Measurements from ENCODE around the gene NAT10. TPM values are rescaled to one million over a fixed set of nuclear protein-coding genes. Genes with fewer than 3 reads are reported as not detected.
A peak's percentile ranks its signal among the peaks of the same experiment; 100 is the strongest.
"Not testable (repeated sequence)": the region's sequence is repeated elsewhere in the genome, so short reads cannot be mapped to it uniquely, and the experiment has no call there.

The NAT10 gene
- total and polyA plus RNA-seq, 2 experiments from 2014 or later, result 19.4 to 23.6 TPM

DNA sequence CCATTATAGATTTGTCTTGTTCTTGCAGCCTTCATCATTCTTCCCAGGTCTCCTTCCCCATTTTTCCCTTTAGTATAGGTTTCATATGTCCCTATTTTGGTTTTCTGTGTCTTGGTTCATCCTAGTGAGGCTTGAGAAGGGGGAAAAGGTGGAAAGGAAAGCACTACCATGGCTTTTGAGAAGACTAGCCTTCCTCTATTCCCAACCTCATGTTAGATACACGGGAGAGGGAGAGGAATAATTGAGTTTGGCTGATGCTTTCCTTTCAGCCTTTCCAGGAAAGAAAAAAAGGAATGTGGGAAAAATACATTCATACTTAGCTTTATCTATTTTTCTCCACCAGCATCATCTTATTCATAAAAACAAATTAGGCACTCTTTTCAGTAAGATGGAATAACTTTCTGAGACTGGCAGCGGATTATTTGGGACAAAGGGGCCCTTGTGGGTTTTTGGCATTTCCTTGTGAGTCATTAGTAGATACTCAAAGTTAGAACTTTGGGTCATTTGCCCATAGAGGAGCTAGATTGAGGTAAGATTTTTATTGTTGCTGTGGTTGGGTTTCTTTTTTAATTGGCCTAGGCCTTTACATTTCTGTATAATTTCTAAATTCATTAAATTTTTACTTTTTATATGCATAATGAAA, 30.1 kb upstream of the NAT10 start:
- peak in 1 of 2 donors; percentile 72 for DNase-seq (ENCODE audit: low read depth in 1 of 2, low spot score in 1 of 2)
- no peak overlapping the region for H3K4me3 ChIP-seq
- H3K9me3 ChIP-seq (ENCODE audit: low read depth), result no peaks in the 10 kb centered on the region
- peaks cover 78% of the 10 kb centered on the region for H3K36me3 ChIP-seq
- no peak overlapping the region for H3K27ac ChIP-seq
- TF ChIP-seq, protein P1, sequence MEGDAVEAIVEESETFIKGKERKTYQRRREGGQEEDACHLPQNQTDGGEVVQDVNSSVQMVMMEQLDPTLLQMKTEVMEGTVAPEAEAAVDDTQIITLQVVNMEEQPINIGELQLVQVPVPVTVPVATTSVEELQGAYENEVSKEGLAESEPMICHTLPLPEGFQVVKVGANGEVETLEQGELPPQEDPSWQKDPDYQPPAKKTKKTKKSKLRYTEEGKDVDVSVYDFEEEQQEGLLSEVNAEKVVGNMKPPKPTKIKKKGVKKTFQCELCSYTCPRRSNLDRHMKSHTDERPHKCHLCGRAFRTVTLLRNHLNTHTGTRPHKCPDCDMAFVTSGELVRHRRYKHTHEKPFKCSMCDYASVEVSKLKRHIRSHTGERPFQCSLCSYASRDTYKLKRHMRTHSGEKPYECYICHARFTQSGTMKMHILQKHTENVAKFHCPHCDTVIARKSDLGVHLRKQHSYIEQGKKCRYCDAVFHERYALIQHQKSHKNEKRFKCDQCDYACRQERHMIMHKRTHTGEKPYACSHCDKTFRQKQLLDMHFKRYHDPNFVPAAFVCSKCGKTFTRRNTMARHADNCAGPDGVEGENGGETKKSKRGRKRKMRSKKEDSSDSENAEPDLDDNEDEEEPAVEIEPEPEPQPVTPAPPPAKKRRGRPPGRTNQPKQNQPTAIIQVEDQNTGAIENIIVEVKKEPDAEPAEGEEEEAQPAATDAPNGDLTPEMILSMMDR (IDR thresholded peaks at IDR 0.05; ENCODE audit: low read depth, low read length), result no peak
- no peaks in the 10 kb centered on the region for H3K4me1 ChIP-seq (ENCODE audit: low read depth)
- H3K27me3 ChIP-seq, result no peaks in the 10 kb centered on the region

DNA sequence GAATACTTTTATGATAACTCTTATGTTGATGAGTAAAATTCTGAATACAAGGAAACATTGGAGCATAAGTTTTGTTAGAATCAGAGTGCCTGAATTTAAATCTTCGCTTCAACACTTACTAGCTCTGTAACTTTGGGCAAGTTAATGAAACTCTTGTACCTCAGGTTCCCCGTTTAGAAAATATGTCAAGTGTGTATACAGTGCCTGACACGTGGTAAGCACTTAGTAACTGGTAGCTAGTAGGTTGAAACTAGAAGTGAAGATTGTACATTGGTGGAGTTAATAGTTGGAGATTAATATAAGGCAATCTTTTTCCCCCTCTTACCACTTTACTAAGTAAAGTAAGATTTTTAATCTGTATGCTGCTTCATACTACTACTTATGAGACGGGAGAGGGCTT, 24.8 kb upstream of the NAT10 start:
- Histone ChIP-seq H3K27ac (no peak overlapping the region), H3K4me3 (no peak overlapping the region), H3K4me1 (ENCODE audit: low read depth) (no peaks in the 10 kb centered on the region), H3K36me3 (peaks cover 94% of the 10 kb centered on the region), H3K9me3 (ENCODE audit: low read depth) (no peaks in the 10 kb centered on the region), H3K27me3 (no peaks in the 10 kb centered on the region)
- TF ChIP-seq, protein P1 (IDR thresholded peaks at IDR 0.05; ENCODE audit: low read depth, low read length), result no peak
- DNase-seq (ENCODE audit: low read depth in 1 of 2, low spot score in 1 of 2), result no peak

DNA sequence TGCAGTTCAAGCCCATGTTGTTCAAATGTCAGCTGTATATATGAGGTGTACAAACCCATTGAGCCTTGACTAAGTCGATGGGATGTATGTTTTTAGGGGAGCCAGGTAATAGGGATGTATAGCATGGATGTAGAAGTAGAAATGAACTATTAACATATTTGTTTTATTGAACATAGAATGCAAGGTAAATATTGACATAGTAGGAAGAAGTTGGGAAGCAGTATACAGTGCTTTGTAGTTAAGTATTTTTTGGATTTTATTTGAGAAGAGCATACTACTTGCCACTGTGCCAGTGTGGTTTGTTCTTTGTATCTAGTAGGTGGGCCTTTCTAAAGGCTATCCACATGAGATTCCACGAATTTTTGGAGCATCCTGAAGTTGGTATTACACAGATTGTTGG, 20.8 kb upstream of the NAT10 start:
- Histone ChIP-seq H3K27ac (no peak overlapping the region), H3K4me1 (ENCODE audit: low read depth) (no peaks in the 10 kb centered on the region), H3K9me3 (ENCODE audit: low read depth) (no peaks in the 10 kb centered on the region), H3K4me3 (no peak overlapping the region), H3K27me3 (no peaks in the 10 kb centered on the region), H3K36me3 (peaks cover 91% of the 10 kb centered on the region)
- DNase-seq (ENCODE audit: low read depth in 1 of 2, low spot score in 1 of 2), result no peak
- TF ChIP-seq, protein P1 (IDR thresholded peaks at IDR 0.05; ENCODE audit: low read depth, low read length), result no peak

DNA sequence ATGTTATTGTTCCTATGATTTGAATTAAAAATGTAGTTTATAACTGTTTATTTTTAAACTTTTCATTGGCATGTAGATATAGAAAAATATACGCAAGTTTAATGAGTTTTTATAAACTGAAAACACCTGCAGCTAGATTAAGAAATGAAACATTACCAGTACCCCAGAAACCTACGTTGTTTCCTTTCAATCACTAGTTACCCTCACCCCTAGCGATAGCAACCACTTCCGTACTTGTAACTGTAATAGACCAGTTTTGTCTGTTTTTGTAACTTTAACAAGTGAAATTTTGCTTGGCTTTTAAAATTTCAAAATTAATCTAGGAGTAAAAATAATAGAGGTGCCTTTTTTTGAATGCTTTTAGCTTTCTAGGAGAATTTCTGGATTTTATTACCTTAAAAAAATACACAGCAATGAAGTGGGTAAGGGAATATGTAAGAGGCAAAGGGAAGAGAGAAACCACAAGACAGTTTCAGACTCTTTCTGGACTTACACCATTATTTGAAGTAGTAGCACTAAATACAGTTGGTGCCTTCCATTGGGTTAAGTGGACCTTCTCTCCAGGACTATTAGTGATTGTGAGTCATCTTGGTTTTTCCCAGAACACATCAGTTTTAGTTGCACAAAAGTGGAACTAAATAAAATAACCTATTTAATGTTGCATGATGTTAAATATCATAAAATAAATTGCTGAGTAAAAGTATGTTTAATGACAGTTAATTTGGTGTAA, 18.7 kb upstream of the NAT10 start:
- H3K4me3 ChIP-seq, result no peak overlapping the region
- no peak for DNase-seq (ENCODE audit: low read depth in 1 of 2, low spot score in 1 of 2)
- H3K27me3 ChIP-seq, result no peaks in the 10 kb centered on the region
- peaks cover 94% of the 10 kb centered on the region for H3K36me3 ChIP-seq
- TF ChIP-seq, protein P1 (IDR thresholded peaks at IDR 0.05; ENCODE audit: low read depth, low read length), result no peak
- H3K9me3 ChIP-seq (ENCODE audit: low read depth), result no peaks in the 10 kb centered on the region
- H3K27ac ChIP-seq, result no peak overlapping the region
- H3K4me1 ChIP-seq (ENCODE audit: low read depth), result no peaks in the 10 kb centered on the region

DNA sequence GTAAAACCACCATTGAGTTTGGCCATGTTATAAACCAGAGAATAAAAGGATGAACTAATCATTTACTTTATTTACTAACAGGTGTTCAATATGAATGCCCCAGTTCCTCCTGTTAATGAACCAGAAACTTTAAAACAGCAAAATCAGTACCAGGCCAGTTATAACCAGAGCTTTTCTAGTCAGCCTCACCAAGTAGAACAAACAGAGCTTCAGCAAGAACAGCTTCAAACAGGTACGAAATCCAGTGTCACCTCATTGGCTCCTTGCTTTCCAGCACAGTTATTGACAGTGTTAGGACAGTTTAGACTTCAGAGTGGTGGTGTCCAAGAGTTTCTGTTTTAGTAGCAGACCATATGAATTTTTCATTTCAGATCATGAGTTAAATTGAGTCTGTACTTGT, 13.6 kb upstream of the NAT10 start:
- H3K27ac ChIP-seq, result peak overlapping the region; percentile 6
- H3K4me1 ChIP-seq (ENCODE audit: low read depth), result no peaks in the 10 kb centered on the region
- H3K36me3 ChIP-seq, result peaks cover 92% of the 10 kb centered on the region
- H3K9me3 ChIP-seq (ENCODE audit: low read depth), result no peaks in the 10 kb centered on the region
- no peak for DNase-seq (ENCODE audit: low read depth in 1 of 2, low spot score in 1 of 2)
- no peak overlapping the region for H3K4me3 ChIP-seq
- H3K27me3 ChIP-seq, result no peaks in the 10 kb centered on the region
- TF ChIP-seq, protein P1 (IDR thresholded peaks at IDR 0.05; ENCODE audit: low read depth, low read length), result no peak

DNA sequence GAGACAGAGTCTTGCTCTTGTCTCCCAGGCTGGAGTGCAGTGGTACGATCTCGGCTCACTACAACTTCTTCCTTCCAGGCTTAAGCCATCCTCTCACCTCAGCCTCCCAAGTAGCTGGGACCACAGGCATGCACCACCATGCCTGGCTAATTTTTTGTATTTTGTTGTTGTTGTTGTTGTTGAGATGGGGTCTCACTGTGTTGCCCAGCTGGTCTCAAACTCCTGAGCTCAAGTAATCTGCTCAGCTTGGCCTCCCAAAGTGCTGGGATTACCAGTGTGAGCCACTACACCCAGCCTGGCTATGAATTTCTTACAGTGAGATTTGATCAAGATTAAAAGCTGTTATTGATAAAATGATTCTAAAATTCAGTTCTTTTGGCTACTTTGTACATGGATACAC, 10.5 kb upstream of the NAT10 start:
- not testable (repeated sequence) for H3K27ac ChIP-seq; H3K4me1 ChIP-seq (ENCODE audit: low read depth); DNase-seq (ENCODE audit: low read depth in 1 of 2, low spot score in 1 of 2); H3K9me3 ChIP-seq (ENCODE audit: low read depth); H3K4me3 ChIP-seq; H3K27me3 ChIP-seq
- peaks cover 97% of the 10 kb centered on the region for H3K36me3 ChIP-seq

Measured in cardiac muscle cell (in vitro differentiated cells and primary cell).